ENCODE results near the gene RNF123. TPM values are rescaled to one million over a fixed set of nuclear protein-coding genes. Genes with fewer than 3 reads are reported as not detected.

Gene RNF123
- total and polyA plus RNA-seq, 2 experiments from 2014 or later = 14.6 to 32.5 TPM

- Histone ChIP-seq H3F3A (replicated peaks; ENCODE audit: low read depth) (peaks cover 20% of the 10 kb centered on the region), H3K27ac (ENCODE audit: low read depth) (no peak overlapping the region), H3K9me2 (ENCODE audit: insufficient read depth) (no peaks in the 10 kb centered on the region), H2AFZ (no peak overlapping the region), H3K4me3 (peak overlapping the region; percentile 98; the same call in 1 of the 2 replicates), H3K4me1 (ENCODE audit: insufficient read depth) (no peaks in the 10 kb centered on the region; the same call in 1 of the 2 replicates), H4K20me1 (replicated peaks; ENCODE audit: insufficient read depth) (peaks cover 7% of the 10 kb centered on the region; the same call in 1 of the 2 replicates), H3K36me3 (ENCODE audit: insufficient read depth) (peaks cover 5% of the 10 kb centered on the region; the same call in 1 of the 2 replicates), H3K4me2 (peak overlapping the region; percentile 98; the same call in 1 of the 2 replicates), H3K79me2 (replicated peaks; ENCODE audit: insufficient read depth) (no peaks in the 10 kb centered on the region; the same call in 1 of the 2 replicates), H3K27me3 (ENCODE audit: insufficient read depth) (no peaks in the 10 kb centered on the region)
- H3K27me3 Mint-ChIP-seq (ENCODE audit: insufficient read depth, low read depth, poor library complexity) = peaks cover 42% of the 10 kb centered on the region
- H3K4me1 Mint-ChIP-seq = peaks cover 21% of the 10 kb centered on the region
- peaks cover 6% of the 10 kb centered on the region; the same call in 1 of the 3 replicates for H3K9me3 Mint-ChIP-seq
- peaks cover 22% of the 10 kb centered on the region for H3K36me3 Mint-ChIP-seq (ENCODE audit: low read depth)
- peak overlapping the region; percentile 94 for H3K4me3 Mint-ChIP-seq
- DNase-seq (ENCODE audit: low spot score) (no peak), ATAC-seq (no peak)
- TF ChIP-seq CTCF (conservative IDR thresholded peaks at IDR 0.05; ENCODE audit: low read depth in 2 of 2) = no peak
- TF ChIP-seq EZH2 (IDR thresholded peaks at IDR 0.05; ENCODE audit: low read depth, unreplicated experiment) = no peak
- no peak for TF ChIP-seq NANOG (IDR thresholded peaks at IDR 0.05; ENCODE audit: borderline replicate concordance)
- no peak for TF ChIP-seq ZNF114 (CRISPR knock-in tag; IDR thresholded peaks at IDR 0.05)
- no peak for TF ChIP-seq REST (IDR thresholded peaks at IDR 0.05; ENCODE audit: unreplicated experiment)
- TF ChIP-seq POLR2AphosphoS5 (IDR thresholded peaks at IDR 0.05; ENCODE audit: low read depth) = peak; percentile 6; the same call in 1 of the 2 replicates
- TF ChIP-seq EZH2phosphoT487 (IDR thresholded peaks at IDR 0.05; ENCODE audit: unreplicated experiment) = no peak
- no peak for TF ChIP-seq ZNF462 (CRISPR knock-in tag; IDR thresholded peaks at IDR 0.05)
- H3K27ac Mint-ChIP-seq = no peak overlapping the region
These were observed 32.8 kb downstream of the RNF123 start for GRCh38 chr3:49721896-49722781.

Measured in GM23338 (cell line).